HCT116 (cell line): Measurements from ENCODE around the gene POFUT1. TPM values are rescaled to one million over a fixed set of nuclear protein-coding genes. Genes with fewer than 3 reads are reported as not detected.
"Not testable (repeated sequence)": the region's sequence is repeated elsewhere in the genome, so short reads cannot be mapped to it uniquely, and the experiment has no call there.

ENCODE experiments used
- ATAC-seq: fragments of 200-7000 bp; cut with Tn5 transposase; 2 replicates; pipeline ENCODE4 v1.9.1; 2020; ENCODE audit warnings: mild to moderate bottlenecking, moderate library complexity
- BruUV-seq: library from RNA; stranded (reverse); fragments of 400-500 nt; replicated peaks from 2 replicates; lab custom pipeline; 2021; lab: Mats Ljungman, UMichigan
- CTCF ChIA-PET: fragments of 300-600 bp; sonication (Branson Sonifier 250); formaldehyde crosslinking; loops from one replicate; lab custom pipeline; 2021; ENCODE audit warnings: antibody characterized with exemption; lab: Charles Lee
- POLR2A ChIA-PET: fragments of 300-600, 350-600 bp; sonication (Branson Sonifier 250); formaldehyde crosslinking; loops from one replicate; lab custom pipeline; 2021; ENCODE audit warnings: antibody characterized with exemption; lab: Charles Lee
- RAD21 ChIA-PET, 2 experiments: fragments of 300-600 bp; sonication (Branson Sonifier 250); formaldehyde crosslinking; loops; one replicate each; lab custom pipeline; 2023; ENCODE audit warnings: low total read pairs in 2 of 2; ENCODE audit not compliant: uncharacterized antibody in 2 of 2, unreplicated experiment in 2 of 2, low non-redundant PET in 1 of 2; lab: Charles Lee
- DNase-seq: peaks from one replicate; pipeline ENCODE4 v3.0.0-alpha.2; 2010; ENCODE audit warnings: low read depth, low spot score
- H2AFZ ChIP-seq: fragments of 200-600 bp; shearing (Covaris generic), sonication (generic); 2 replicates; pipeline ENCODE4 v1.6.1; 2017; ENCODE audit warnings: low read depth, mixed run types, mixed read lengths, antibody characterized with exemption, low read length; ENCODE audit not compliant: poor library complexity, severe bottlenecking
- H3K27ac ChIP-seq: 2 replicates; pipeline ENCODE4 v1.5.1; 2012; ENCODE audit warnings: low read depth, low read length
- H3K27me3 ChIP-seq: fragments of 200-600 bp; sonication (generic); 2 replicates; pipeline ENCODE4 v1.6.1; 2016; ENCODE audit warnings: mixed run types, low read length, mixed read lengths; ENCODE audit not compliant: insufficient read depth
- H3K36me3 ChIP-seq, 2 experiments: fragments of 200-500 bp in 1 of 2; fragments of 200-600 bp in 1 of 2; sonication (Bioruptor generic) in 1 of 2; sonication (generic) in 1 of 2; 2 replicates each; pipeline versions ENCODE4 v1.5.1 to v1.6.1; 2014 to 2016; ENCODE audit warnings: low read length in 2 of 2, inconsistent platforms in 1 of 2, mixed read lengths in 1 of 2, mixed run types in 1 of 2; ENCODE audit not compliant: insufficient read depth in 2 of 2, control insufficient read depth in 1 of 2
- H3K4me1 ChIP-seq, 2 experiments: fragments of 200-600 bp in 1 of 2; sonication (generic) in 1 of 2; 2 replicates each; pipeline versions ENCODE4 v1.5.1 to v1.6.1; 2012 to 2017; ENCODE audit warnings: low read length in 2 of 2, inconsistent platforms in 1 of 2, mild to moderate bottlenecking in 1 of 2, mixed read lengths in 1 of 2, mixed run types in 1 of 2, moderate library complexity in 1 of 2; ENCODE audit not compliant: insufficient read depth in 2 of 2, control insufficient read depth in 1 of 2
- H3K4me2 ChIP-seq: fragments of 200-600 bp; sonication (generic); 2 replicates; pipeline ENCODE4 v1.6.1; 2017; ENCODE audit warnings: mixed run types, low read length, mixed read lengths
- H3K4me3 ChIP-seq, 2 experiments: fragments of 200-600 bp in 1 of 2; sonication (generic) in 1 of 2; replicated peaks in 1 of 2; 2 replicates each; pipeline ENCODE4 v1.5.1; 2011 to 2016; ENCODE audit warnings: low read length in 2 of 2, control low read depth in 1 of 2, low read depth in 1 of 2, mild to moderate bottlenecking in 1 of 2, mixed read lengths in 1 of 2, mixed run types in 1 of 2
- H3K79me2 ChIP-seq: fragments of 200-600 bp; sonication (generic); 2 replicates; pipeline ENCODE4 v1.6.1; 2017; ENCODE audit warnings: mild to moderate bottlenecking, mixed run types, low read length, moderate library complexity, mixed read lengths; ENCODE audit not compliant: insufficient read depth
- H3K9ac ChIP-seq: fragments of 200-600 bp; sonication (generic); 2 replicates; pipeline ENCODE4 v1.6.1; 2016; ENCODE audit warnings: low read length, mixed read lengths
- H3K9me2 ChIP-seq: fragments of 200-600 bp; sonication (generic), shearing (Covaris generic); 2 replicates; pipeline ENCODE4 v1.6.1; 2017; ENCODE audit warnings: mixed run types, mild to moderate bottlenecking, moderate library complexity; ENCODE audit not compliant: insufficient read depth
- H3K9me3 ChIP-seq, 2 experiments: fragments of 200-500 bp in 1 of 2; fragments of 200-600 bp in 1 of 2; sonication (Bioruptor generic) in 1 of 2; sonication (generic) in 1 of 2; 2 replicates each; pipeline ENCODE4 v1.6.1; 2014 to 2017; ENCODE audit warnings: low read length in 2 of 2, mixed read lengths in 2 of 2, inconsistent platforms in 1 of 2, low read depth in 1 of 2, mild to moderate bottlenecking in 1 of 2, mixed run types in 1 of 2, moderate library complexity in 1 of 2; ENCODE audit not compliant: control insufficient read depth in 1 of 2, insufficient read depth in 1 of 2
- H4K20me1 ChIP-seq: fragments of 200-600 bp; sonication (generic), shearing (Covaris generic); 2 replicates; pipeline ENCODE4 v1.6.1; 2017; ENCODE audit warnings: mixed run types, mild to moderate bottlenecking, moderate library complexity; ENCODE audit not compliant: insufficient read depth
- FOSL1 ChIP-seq: IDR thresholded peaks from 2 replicates; pipeline ENCODE4 v1.6.1; 2012; ENCODE audit warnings: low read depth
- REST ChIP-seq: IDR thresholded peaks from 2 replicates; pipeline ENCODE4 v1.6.1; 2012; ENCODE audit warnings: low read depth
- ZFX ChIP-seq: fragments of 450-650 bp; IDR thresholded peaks from 2 replicates; pipeline ENCODE4 v1.6.1; 2017
- intact Hi-C: fragments of 100-400 bp; cut with micrococcal nuclease; formaldehyde crosslinking; loops from 2 replicates; pipeline ENCODE4 v1.10.0; 2022
- total RNA-seq: library from RNA; stranded (reverse); gene quantifications from one replicate; pipeline ENCODE4 v1.2.1, GENCODE V29; 2021; ENCODE audit not compliant: unreplicated experiment

POFUT1 gene
- total RNA-seq, 1 experiment from 2014 or later = 34.5 TPM

GRCh38 chr20:32177696-32178095 lies 30.0 kb upstream of the POFUT1 start:
- H3K79me2 ChIP-seq, H3K27me3 ChIP-seq, intact Hi-C loops, RAD21 ChIA-PET, H3K4me3 ChIP-seq, POLR2A ChIA-PET, H4K20me1 ChIP-seq, ATAC-seq, DNase-seq, H3K4me2 ChIP-seq, BruUV-seq, CTCF ChIA-PET, H3K27ac ChIP-seq, H3K36me3 ChIP-seq, H3K9me2 ChIP-seq, H3K9ac ChIP-seq, H3K9me3 ChIP-seq, H3K4me1 ChIP-seq, H2AFZ ChIP-seq: not testable (repeated sequence)

GRCh38 chr20:32179515-32179914 lies 28.2 kb upstream of the POFUT1 start:
- no peak overlapping the region for H2AFZ ChIP-seq
- BruUV-seq = no TSS peak
- H3K79me2 ChIP-seq = no peaks in the 10 kb centered on the region
- intact Hi-C loops = no loop called here
- H3K36me3 ChIP-seq = no peaks in the 10 kb centered on the region
- no peak for TF ChIP-seq REST
- TF ChIP-seq FOSL1 = no peak
- TF ChIP-seq ZFX = no peak
- H3K4me2 ChIP-seq = no peak overlapping the region
- no peaks in the 10 kb centered on the region for H3K9me2 ChIP-seq
- no peaks in the 10 kb centered on the region for H3K27me3 ChIP-seq
- RAD21 ChIA-PET = no interaction called here
- DNase-seq (no peak), ATAC-seq (no peak)
- no peak overlapping the region for H3K27ac ChIP-seq
- POLR2A ChIA-PET = no interaction called here
- H3K9me3 ChIP-seq = no peaks in the 10 kb centered on the region
- H4K20me1 ChIP-seq = no peaks in the 10 kb centered on the region
- H3K9ac ChIP-seq = no peak overlapping the region
- H3K4me3 ChIP-seq = no peak overlapping the region
- CTCF ChIA-PET = no interaction called here
- no peaks in the 10 kb centered on the region for H3K4me1 ChIP-seq
